Uterus (tissue), 4 donors: ENCODE data around the gene PTPRG. TPM values are rescaled to one million over a fixed set of nuclear protein-coding genes. Genes with fewer than 3 reads are reported as not detected.

Experiments used
- DNase-seq, 2 donors: peaks; one replicate each; pipeline ENCODE4 v3.0.0-alpha.2; 2019 to 2020
- H3K27ac ChIP-seq, 2 donors: fragments of 200-600 bp; sonication (generic); 1 replicate in 1 of 2; 2 replicates in 1 of 2; pipeline ENCODE4 v1.5.1; 2016 to 2018
- H3K27me3 ChIP-seq, 2 donors: fragments of 200-600 bp; sonication (generic); one replicate each; pipeline ENCODE4 v1.5.1; 2018 to 2019; ENCODE audit warnings: control low read depth in 1 of 2
- H3K36me3 ChIP-seq, 2 donors: fragments of 200-600 bp; sonication (generic); one replicate each; pipeline ENCODE4 v1.5.1; 2019; ENCODE audit warnings: control low read depth in 1 of 2
- H3K4me1 ChIP-seq, 2 donors: fragments of 200-600 bp; sonication (generic); one replicate each; pipeline ENCODE4 v1.5.1; 2018 to 2019; ENCODE audit warnings: control low read depth in 1 of 2
- H3K4me3 ChIP-seq, 2 donors: fragments of 200-600 bp; sonication (generic); 1 replicate in 1 of 2; 2 replicates in 1 of 2; pipeline ENCODE4 v1.5.1; 2018 to 2019; ENCODE audit warnings: mild to moderate bottlenecking in 1 of 2
- H3K9me3 ChIP-seq, 2 donors: fragments of 200-600 bp; sonication (generic); one replicate each; pipeline ENCODE4 v1.5.1; 2019; ENCODE audit warnings: control low read depth in 1 of 2
- POLR2A ChIP-seq, 2 donors: fragments of 450-650 bp; IDR thresholded peaks; one replicate each; pipeline ENCODE4 v1.6.1; 2016; ENCODE audit warnings: antibody characterized with exemption in 2 of 2, mild to moderate bottlenecking in 1 of 2, moderate library complexity in 1 of 2
- intact Hi-C: fragments of 100-400 bp; cut with DNase I; formaldehyde crosslinking; loops from one replicate; pipeline ENCODE4 v1.15.1; 2023; ENCODE audit warnings: low total_unique reads
- total RNA-seq, 4 donors: library from RNA; depleted of rRNA in 3 of 4; stranded (reverse); fragments of >200 nt in 3 of 4; gene quantifications; one replicate each; pipeline versions ENCODE4 v1.1.0 to v1.2.4, GENCODE V29; 2014 to 2023
- TF ChIP-seq, protein P1 (sequence below), 4 experiments: fragments of 200-600 bp in 2 of 4; fragments of 450-650 bp in 2 of 4; sonication (generic) in 2 of 4; IDR thresholded peaks; one replicate each; pipeline ENCODE4 v1.5.1; 2016 to 2019; ENCODE audit warnings: antibody characterized with exemption in 4 of 4, mild to moderate bottlenecking in 2 of 4, moderate library complexity in 1 of 4
- donor health status: DM: yes; HTN: yes; CAD: no.

The PTPRG gene
- total RNA-seq, 4 donors from 2014 or later = 43.5 to 136 (median 62.6) TPM

DNA sequence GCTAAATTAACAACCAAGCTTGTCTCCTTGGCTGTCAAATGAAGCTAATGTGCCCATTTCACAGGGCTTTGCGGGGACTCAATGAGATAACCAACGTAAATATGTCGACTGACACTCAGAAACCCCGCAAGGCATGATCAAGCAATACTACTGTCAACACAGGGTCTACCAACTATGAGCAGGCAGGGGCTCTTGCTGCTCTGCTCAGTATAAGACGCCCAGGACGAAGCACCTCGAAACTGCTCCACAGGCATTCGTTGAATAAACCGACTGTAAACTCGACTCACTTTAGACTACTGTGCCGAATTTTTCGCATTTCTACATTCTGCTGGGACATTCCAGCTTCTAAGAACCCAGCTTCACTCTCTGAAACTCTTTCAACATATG, 757.0 kb downstream of the PTPRG start:
- Histone ChIP-seq H3K9me3 (no peaks in the 10 kb centered on the region), H3K4me1 (no peaks in the 10 kb centered on the region), H3K36me3 (no peaks in the 10 kb centered on the region), H3K4me3 (peak overlapping the region; percentile 47 to 51), H3K27me3 (no peaks in the 10 kb centered on the region), H3K27ac (no peak overlapping the region)
- DNase-seq = no peak
- TF ChIP-seq, protein P1, sequence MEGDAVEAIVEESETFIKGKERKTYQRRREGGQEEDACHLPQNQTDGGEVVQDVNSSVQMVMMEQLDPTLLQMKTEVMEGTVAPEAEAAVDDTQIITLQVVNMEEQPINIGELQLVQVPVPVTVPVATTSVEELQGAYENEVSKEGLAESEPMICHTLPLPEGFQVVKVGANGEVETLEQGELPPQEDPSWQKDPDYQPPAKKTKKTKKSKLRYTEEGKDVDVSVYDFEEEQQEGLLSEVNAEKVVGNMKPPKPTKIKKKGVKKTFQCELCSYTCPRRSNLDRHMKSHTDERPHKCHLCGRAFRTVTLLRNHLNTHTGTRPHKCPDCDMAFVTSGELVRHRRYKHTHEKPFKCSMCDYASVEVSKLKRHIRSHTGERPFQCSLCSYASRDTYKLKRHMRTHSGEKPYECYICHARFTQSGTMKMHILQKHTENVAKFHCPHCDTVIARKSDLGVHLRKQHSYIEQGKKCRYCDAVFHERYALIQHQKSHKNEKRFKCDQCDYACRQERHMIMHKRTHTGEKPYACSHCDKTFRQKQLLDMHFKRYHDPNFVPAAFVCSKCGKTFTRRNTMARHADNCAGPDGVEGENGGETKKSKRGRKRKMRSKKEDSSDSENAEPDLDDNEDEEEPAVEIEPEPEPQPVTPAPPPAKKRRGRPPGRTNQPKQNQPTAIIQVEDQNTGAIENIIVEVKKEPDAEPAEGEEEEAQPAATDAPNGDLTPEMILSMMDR (IDR thresholded peaks at IDR 0.05) = no peak
- no peak for TF ChIP-seq POLR2A (IDR thresholded peaks at IDR 0.05)
- intact Hi-C loops = no loop called here

DNA sequence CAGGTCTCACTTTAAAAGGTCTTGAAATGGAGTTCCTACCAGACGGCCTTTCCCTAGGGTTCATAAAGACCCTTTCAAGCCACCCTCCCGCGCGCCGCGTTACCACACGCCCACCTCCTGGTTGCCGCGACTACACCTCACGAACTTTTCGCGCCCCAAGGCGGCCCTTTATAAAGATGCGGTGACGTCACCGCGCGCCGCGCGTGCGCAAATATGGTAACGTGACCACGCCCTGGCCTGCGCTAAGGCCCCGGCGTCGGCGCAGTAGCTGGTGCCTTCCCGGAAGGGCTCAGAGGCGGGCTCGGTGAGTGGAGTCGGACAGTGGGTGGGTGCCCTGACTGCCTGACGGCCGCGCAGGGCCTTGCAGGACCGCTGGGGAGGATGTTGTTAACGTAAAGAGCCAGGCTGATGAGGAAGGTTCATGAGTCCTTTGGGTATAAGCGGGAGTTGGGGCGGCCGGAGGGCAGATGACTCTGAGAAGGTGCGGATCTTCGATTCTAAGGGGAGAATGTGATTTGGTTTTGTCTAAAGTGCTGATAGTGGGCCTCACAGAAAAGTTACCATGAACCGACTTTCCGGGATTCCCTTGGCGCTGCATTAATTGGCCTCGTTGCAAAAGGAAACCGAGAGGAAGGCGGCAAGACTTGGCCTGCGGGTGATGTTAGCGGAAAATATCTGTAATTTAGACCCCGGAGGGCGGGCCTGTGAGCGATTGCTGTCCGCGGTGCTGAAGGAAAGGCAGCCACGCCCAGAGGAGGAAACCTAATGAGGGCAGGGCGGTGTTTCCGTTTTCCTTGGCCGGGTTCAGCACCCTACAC, 757.6 kb downstream of the PTPRG start:
- Histone ChIP-seq H3K4me3 (peak overlapping the region; percentile 47 to 51), H3K27ac (peak overlapping the region; percentile 38 to 48), H3K36me3 (no peaks in the 10 kb centered on the region), H3K27me3 (no peaks in the 10 kb centered on the region), H3K9me3 (no peaks in the 10 kb centered on the region), H3K4me1 (no peaks in the 10 kb centered on the region)
- TF ChIP-seq POLR2A (IDR thresholded peaks at IDR 0.05) = no peak
- TF ChIP-seq, protein P1 (IDR thresholded peaks at IDR 0.05) = no peak
- intact Hi-C loops = no loop called here
- peak; percentile 64 to 74 for DNase-seq

DNA sequence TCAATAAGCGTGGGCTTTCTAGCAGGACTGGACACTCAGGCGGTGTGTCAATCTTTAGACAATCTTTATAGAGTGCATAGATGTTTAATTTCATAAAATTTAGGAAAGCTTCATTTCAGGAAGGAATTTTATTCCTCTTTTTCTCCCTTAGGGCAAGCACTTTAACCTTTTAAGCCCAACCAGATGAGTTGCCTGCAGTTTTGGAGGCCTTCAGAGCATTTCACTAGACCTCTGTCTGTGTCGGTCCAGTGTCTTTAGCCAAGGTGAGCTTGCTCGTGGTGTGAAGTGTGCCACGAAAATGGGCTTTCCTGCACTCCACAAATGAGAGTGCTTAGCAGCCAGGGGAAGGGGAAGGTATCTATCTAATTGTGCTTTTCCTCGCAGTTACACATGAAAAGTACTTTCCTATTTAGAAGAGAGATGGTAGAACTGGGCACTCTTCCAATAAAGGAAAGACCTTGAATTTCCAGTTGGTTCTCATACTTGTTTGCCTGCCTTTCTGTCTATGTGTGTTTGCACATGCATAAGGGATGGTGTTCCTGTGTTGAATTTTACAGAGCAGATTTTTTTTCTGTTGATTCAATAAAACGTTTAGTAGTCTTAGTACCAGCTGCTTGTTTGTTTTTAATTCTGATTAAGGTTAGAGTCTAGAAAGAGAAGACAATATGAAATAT, 758.3 kb downstream of the PTPRG start:
- Histone ChIP-seq H3K27me3 (no peaks in the 10 kb centered on the region), H3K4me1 (no peaks in the 10 kb centered on the region), H3K9me3 (no peaks in the 10 kb centered on the region), H3K27ac (no peak overlapping the region), H3K36me3 (no peaks in the 10 kb centered on the region), H3K4me3 (peak overlapping the region in 1 of 2 donors; percentile 51)
- DNase-seq = no peak
- no peak for TF ChIP-seq POLR2A (IDR thresholded peaks at IDR 0.05)
- TF ChIP-seq, protein P1 (IDR thresholded peaks at IDR 0.05) = no peak
- intact Hi-C loops = no loop called here

DNA sequence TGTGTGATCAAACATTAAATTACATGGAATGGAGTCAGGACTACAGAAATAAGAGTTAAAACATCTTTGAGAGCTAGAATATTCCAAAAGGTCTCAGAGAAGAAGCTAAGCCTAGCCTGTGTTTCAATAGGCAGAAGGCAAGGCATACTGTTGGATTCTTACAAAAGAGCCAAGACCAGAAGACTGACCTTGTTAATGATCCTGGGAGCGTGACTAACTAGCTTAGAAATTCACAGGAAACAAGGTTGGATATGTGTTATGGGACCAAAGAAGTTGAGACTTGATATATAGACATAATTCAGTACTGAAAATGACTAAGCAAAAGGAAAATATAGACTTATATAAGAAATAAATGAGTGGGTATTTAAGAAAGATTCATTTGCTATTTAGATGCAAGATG, 761.9 kb downstream of the PTPRG start:
- Histone ChIP-seq H3K36me3 (no peaks in the 10 kb centered on the region), H3K4me3 (no peak overlapping the region), H3K27me3 (no peaks in the 10 kb centered on the region), H3K4me1 (no peaks in the 10 kb centered on the region), H3K9me3 (no peaks in the 10 kb centered on the region), H3K27ac (no peak overlapping the region)
- no peak for DNase-seq
- intact Hi-C loops = no loop called here
- TF ChIP-seq, protein P1 (IDR thresholded peaks at IDR 0.05) = no peak
- TF ChIP-seq POLR2A (IDR thresholded peaks at IDR 0.05) = no peak

DNA sequence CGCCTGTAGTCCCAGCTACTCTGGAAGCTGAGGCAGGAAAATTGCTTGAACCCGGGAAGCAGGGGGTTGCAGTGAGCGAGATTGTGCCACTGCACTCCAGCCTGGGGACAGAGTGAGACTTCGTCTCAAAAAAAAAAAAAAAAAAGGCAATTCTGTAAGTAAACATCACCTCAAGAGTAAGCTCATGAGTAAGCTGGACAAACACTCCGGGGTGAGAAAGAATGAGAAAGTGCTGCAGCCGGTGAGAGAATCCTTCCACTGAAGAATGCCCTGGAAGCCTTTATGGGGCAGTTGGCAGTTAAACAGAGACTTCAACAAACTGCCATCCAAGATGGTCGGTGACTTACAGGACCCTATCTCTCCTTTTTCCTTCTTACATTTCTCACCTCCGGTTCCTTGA, 764.5 kb downstream of the PTPRG start:
- intact Hi-C loops = no loop called here
- no peaks in the 10 kb centered on the region for H3K4me1 ChIP-seq
- TF ChIP-seq, protein P1 (IDR thresholded peaks at IDR 0.05) = no peak
- TF ChIP-seq POLR2A (IDR thresholded peaks at IDR 0.05) = no peak
- no peak overlapping the region for H3K4me3 ChIP-seq
- no peaks in the 10 kb centered on the region for H3K36me3 ChIP-seq
- H3K27ac ChIP-seq = no peak overlapping the region
- no peaks in the 10 kb centered on the region for H3K9me3 ChIP-seq
- H3K27me3 ChIP-seq = no peaks in the 10 kb centered on the region
- no peak for DNase-seq
